NCI-H2107 (cell line): ENCODE measurements around the gene ULK4.

Experiments
- DNase-seq: peaks from one replicate; lab custom pipeline; 2025; lab: John Stamatoyannopoulos, UW

ULK4 gene

DNA sequence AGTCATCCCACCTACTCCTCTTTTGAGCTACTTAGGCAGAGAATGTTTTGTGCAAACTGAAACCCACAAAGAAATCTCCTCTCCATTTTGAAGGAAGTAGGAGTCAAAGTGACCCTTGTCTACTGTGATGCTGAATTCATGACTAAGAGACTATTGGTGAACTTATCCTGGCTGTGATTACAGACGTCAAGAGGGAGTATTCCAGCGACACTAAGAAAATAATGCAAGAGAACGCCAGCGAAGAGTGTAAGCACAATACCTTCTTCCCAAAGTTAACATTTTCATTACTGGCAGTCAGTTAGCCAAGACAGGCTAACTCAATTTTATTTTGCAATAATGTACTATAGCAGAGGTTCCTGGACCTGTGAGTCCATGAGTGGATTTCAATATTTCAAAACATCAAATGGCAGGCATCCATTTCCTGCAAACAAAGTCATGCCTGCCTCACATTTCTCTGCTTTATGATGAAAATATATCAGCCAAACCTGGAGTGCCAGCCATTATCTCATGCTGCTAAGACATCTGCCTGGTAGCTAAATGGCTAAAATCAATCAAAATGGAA is 703.6 kb downstream of the ULK4 start:
- no peak for DNase-seq

DNA sequence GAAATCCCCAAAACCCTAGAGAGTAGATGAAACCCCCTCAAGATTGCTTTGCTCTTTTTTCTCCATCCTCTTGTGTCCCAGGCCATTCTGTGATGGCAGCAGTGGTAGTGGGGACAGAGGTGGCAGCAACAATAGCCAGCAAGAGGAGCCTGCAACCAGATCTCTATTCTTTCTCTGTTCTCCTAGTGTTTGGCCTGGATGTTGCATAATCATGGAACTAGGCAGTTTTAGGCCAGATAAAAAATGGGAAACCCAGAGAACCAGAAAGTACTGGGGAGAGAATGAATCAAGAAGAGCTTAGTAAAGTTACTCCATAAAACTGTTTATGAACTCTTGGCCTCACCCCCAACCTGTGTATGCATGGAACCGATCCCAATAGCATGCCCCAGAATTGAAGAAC is 710.3 kb downstream of the ULK4 start:
- no peak for DNase-seq

DNA sequence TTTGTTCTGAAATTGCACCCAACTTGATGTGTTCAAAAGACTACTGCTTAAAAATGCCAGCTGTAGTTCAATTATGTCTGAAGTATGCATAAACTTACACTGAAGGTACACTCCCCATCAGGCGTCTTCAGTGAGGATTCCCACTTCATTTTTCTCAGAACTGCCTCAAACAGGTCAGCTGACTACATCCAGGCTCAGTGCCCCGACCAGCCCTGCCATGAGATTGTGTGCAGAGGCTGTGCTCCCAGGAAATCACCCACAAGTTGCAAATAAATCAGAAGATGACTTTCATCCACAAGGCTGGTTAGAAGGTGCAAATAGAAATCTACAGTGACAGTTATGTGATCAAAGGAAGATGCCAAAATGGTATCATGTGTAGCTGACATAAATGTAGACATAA is 711.1 kb downstream of the ULK4 start:
- no peak for DNase-seq

DNA sequence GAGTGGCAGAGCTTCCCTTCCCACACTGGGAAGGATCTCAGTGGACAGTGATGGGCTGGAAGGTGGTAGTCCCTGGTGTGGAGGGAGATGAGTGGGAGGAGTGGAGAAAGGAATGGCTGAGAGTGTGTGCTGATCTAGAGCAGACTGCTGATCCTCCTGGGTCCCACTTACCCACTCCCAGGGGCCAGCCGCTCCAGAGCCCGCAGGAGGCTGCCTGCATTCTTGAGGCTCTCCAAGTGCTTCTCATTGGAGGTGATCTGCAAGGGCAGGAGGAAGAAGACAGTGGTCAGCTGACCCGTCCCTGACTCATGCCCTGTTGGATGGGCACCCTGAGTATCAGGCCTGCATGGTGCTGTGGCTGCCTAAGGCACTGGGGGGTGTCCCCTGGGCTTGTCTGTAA is 712.6 kb downstream of the ULK4 start:
- DNase-seq, result no peak

DNA sequence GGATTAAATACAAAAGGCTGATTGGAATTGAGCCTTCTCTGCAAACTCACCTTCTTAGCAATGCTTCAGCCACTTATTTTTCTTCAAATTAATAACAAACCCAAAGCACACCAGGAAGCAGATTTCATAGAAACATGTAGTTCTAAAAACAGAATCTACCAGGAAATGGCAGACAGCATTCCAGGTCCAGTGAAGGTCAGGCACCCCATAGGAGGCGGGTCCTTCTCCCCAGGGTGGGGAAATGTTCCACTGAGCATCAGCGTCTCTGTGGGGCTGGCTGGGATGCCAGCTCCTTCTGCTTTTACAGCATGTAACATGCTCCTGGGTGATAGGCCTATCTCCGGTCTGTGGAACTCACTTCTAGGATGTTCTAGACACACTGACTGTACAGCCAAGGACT is 713.4 kb downstream of the ULK4 start:
- no peak for DNase-seq

DNA sequence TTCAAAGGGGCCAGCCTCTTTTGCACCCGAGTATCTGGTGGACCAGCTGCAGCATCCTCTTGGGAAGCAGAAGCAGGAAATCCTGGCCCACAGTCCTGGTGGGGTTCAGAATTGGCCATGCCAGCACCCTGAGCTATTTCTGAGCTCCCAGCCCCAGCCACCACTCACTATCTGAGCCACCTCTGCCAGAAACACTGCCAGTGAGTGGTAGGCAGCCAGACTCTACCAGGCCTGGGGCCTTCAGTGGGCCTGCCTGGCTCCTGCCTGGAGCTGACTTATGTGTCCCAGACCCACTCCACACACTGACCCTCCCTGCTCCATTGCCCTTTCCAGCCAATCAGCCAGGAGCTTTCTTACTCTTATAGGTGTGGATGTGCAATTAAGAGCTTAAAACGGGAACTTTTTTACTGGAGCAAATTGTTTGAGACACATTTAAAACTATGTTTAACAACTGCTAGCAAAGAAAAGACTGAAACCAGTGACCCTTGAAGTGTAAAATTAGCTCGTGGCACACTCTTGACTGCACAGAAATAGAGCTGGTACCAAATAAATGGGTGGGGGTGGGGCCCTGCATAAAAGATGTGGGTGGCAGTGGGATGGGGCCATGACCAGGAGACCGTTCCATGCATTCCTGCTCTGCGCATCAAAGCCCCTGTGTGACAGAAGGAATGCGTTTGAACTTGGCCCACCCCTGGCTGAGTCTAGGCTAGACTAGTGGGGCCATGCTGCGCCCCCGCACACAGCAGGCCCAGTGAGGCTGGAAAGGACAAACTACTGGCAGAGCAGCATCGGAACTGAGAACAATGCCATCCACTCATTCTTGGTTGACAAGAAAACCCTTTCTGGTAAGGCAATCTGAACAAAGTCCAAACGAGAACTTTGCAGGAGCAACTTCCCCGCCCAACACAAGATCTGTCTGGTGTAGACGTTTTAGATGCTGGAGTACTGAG is 714.6 kb downstream of the ULK4 start:
- no peak for DNase-seq

DNA sequence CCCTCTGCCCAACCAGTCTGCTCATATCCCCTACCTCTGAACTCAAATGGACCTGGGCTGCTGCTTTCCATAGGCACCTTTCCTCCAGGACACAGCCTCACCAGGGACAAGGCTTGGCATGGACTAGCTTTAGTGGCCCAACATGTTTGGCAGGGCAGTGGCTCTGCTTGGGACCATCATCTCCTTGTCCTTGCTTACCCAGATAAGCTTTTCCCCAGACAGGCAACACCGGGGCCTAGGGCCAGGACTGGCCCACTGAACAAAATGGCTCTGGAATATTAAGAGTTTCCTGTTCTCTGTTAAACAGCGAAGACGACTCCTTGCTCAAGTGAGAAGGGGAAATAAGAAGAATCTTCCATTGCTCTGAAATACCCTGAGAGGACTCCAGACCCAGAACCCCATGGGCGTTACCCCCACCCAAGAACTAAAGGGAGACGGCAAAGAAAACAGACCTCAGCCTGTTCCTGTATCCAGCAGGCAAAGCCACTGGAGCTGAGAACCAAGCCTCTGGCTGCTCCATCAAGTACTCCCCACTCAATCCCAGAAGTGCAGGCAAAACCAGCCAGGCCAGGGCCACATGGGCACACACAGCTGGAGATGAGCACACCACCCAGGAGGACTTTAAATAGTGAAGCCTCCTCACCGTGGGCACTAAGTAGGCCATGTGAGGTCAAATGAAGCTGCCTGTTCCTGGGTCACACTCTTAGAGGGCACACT is 717.1 kb downstream of the ULK4 start:
- no peak for DNase-seq

DNA sequence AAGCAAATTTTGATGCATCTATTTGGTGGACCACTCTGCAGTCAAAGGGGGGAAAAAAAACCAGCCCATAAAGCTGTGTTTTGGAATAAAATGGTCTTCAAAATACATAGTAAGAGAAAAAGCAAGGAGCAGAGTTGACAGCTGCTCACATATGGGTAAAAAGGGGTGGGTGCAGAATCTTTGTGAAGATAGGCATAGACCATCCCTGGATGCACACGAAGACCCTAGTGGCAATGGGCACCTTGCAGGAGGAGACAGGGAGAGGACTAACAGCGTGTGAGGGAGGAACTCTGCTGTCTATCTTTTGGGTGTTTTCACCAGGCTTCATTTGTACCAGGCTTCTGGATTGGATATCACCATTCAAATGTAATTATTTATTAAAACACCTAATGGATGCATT is 718.7 kb downstream of the ULK4 start:
- DNase-seq, result no peak

DNA sequence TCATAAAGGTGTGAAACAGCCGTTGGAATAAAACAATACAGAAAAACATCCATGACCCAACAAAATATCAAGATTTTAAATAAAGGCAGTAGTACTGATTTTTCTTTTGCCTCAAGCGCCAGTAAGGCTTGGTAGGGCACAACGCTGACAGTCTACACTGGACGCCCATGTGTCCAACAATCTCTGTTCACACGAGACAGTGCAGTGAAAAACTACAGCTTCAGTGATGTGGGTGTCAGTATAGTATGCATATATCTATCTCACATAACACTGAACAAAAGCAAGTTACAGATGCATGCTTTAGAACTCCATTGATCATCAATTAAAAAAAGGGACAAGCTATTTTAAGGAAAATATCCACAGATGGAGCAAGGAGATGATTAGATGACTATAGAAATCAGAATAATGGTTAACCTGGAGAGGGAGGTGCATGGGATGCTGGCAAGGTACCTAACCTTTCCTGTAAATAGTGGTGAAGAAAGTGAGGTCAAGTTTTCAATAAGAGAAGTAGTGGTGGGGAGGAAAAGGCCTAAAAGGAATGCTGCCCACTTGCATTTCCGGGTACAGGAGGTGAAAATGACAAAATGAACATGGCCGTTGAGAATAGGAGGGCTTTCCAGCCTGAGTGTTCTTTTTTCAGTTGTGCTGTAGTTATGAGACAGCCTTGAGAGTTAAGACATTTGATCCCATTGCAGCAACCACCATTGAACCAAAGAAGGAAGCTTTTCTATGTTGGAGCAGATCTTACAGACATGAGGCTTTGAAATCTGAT is 719.9 kb downstream of the ULK4 start:
- no peak for DNase-seq

DNA sequence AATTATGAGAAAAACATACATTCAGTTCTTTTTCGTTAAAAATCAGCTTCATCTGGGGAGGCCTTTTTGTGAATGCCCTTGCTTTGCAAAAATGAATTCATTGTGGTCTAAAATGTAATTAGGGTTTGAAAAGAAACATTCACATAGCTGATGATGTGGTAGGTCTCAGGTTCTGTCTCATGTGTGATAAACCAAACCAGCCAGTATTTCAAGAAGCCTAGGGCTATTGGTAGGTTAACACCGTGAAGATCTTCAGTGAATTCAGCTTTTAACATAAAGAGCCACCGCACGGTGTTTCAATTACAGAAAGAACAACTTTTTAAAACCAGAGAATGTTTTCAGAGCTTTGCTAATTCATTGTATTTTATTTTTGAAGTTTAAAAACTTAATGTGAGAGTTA is 720.7 kb downstream of the ULK4 start:
- DNase-seq, result no peak

DNA sequence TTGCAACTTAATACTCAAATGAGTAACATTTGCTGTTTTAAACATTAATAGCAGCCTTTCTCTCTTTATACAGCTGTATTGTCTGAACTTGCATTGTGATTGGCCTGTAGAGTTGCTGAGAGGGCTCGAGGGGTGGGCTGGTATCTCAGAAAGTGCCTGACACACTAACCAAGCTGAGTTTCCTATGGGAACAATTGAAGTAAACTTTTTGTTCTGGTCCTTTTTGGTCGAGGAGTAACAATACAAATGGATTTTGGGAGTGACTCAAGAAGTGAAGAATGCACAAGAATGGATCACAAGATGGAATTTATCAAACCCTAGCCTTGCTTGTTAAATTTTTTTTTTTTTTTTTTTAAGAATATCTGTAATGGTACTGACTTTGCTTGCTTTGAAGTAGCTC is 722.3 kb downstream of the ULK4 start:
- no peak for DNase-seq

DNA sequence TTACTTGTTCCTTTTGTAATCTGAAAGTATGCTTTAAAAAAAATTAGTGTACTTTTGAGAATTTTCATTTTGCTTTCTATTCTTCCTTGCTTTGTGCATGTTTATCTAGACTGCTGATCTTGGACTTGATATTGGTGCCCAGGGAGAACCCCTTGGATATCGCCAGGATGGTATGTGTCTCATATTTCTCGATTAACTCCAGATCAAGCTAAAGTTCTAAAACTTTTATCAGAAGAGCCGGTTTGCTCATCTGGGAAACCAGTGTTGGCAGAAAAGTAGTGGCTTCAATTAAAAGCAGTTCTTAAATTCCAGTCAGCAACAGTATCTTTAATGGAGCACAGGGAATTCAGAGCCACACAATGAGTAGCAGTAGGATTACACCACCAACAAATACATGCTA is 724.0 kb downstream of the ULK4 start:
- DNase-seq, result no peak

DNA sequence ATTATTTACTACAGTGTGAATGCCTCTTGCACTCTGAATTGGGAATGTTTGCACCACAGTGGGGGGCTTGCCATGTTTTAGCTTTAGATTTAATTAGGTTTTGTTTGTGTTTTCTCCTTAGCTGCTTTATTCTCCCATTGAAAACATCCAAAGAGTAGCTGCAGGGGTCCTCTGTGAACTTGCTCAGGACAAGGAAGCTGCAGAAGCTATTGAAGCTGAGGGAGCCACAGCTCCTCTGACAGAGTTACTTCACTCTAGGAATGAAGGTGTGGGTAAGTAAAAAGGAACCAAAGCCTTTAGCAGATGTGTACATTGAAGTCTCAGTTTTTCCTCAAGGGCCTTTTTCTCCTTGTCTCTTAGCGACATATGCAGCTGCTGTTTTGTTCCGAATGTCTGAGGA is 725.7 kb downstream of the ULK4 start:
- DNase-seq, result no peak

DNA sequence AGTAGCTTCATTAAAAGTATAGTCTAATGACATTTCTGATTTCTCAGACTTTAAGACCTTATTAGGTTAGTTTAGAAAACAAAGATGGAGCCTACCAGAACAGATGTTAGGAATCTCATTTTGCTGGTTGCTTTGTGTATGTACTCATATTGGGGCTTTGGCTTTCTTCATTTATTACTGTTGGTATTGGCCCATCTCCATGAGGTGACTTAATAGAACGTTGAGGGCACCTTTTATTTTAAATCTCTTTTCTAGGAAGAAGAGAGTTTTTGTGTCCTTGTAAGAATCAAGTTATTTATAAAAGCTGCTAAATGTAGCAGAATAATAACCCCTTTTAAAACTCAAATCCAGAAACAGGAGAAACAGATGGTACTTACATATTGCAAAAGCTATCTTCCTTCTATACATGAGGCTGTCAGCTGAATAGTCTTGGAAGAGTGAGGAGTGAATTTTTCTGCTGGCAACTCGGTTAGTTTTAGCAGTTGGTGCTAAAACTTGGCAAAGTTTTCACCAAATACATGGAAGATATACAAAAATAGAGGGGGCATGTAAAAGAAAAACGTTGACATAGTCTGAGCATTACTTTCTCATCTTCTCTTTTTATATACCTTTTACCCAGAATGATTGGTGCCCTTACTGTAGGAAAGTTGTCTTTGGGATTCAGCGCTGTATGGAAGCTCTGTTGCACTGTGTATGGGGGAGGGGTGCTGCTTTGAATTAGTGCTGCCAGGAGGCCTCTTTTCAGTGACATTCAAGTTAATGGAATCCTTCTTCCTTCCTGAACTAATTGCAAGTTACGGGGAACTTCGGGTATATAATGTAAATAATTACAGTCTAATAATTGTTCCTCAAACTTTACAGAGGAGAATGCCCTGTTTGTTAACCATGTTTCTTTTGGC is 726.8 kb downstream of the ULK4 start:
- no peak for DNase-seq

DNA sequence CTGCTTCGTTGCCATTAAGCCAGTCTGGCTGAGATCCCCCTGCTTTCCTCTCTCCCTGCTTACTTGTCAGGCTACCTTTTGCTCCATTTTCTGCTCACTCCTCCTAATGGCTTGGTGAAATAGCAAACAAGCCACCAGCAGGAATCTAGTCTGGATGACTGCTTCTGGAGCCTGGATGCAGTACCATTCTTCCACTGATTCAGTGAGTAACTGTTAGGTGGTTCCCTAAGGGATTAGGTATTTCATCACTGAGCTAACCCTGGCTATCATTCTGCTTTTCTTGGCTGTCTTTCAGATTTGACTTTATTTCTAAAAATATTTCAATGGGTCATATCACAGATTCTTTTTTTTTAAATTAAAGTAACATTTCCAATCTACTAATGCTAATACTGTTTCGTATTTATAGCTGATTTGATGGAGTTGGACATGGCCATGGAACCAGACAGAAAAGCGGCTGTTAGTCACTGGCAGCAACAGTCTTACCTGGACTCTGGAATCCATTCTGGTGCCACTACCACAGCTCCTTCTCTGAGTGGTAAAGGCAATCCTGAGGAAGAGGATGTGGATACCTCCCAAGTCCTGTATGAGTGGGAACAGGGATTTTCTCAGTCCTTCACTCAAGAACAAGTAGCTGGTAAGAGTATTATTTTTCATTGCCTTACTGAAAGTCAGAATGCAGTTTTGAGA is 737.6 kb downstream of the ULK4 start:
- DNase-seq, result no peak

DNA sequence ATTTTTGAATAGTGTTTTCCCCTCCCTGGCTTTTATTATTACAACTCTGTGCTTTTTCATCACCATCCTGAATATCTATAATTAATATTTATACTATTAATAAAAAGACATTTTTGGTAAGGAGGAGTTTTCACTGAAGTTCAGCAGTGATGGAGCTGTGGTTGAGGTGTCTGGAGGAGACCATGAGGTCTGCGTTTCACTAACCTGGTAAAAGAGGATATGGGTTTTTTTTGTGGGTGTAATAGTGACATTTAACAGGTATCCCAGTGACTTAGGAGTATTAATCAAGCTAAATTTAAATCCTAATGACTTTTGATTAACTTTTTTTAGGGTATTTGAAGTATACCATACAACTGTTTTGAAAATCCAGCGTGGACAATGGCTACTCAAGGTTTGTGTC is 738.2 kb downstream of the ULK4 start:
- DNase-seq, result no peak

DNA sequence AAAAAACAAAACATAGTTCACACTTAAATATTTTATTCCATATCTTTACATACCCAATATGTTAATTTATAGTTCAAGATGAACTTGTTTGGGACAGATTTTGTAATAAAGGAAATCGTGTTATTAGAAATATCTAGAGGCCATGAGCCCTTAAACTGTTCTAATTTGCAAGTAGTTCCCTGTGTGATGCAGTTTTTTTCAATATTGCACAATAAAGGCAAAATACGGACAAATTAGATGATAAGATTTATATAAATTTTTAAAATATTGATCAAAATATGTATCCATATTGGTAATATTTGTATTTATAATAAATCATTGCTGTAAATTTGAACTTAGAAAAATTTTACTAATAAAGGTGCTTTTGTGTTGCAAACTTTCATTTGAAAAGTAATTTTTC is 738.8 kb downstream of the ULK4 start:
- no peak for DNase-seq

DNA sequence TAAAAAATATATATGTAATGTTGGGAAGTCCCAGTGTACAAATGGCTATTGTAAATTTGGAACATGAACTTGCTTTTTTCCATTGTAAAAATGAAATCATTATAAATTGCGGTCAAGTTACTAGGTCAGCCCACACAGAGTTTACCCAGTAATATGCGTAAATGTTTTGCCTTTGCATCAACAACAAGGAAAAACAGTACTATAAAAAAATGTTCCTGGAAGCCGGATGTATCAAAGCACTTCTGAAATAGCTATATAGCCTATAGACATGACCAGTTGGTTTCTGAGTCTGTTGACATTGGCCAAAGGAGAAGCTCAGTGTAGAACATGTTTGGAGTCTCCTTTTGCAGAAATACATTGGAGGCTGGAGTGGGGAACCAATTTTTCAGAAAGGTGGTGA is 739.4 kb downstream of the ULK4 start:
- no peak for DNase-seq

DNA sequence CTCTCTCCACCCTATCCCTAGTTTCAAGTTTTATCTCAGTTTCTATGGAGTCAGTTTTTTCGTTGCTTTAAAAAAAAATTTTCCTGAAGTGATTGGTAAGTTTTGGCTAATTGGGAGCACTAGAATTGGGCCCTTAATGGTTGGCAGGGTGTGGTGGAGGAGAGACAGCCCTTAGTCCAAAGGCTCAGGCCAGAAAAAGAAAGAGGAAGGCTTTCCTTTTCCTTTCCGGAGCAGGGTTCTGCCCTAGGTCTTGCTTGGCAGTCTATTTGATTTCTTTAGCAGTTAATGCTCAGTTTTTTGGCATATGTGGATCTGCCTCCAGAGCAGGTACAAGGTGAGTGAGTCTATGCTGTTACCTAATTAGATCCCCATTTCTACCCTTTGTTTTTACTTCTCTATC is 739.9 kb downstream of the ULK4 start:
- DNase-seq, result no peak

DNA sequence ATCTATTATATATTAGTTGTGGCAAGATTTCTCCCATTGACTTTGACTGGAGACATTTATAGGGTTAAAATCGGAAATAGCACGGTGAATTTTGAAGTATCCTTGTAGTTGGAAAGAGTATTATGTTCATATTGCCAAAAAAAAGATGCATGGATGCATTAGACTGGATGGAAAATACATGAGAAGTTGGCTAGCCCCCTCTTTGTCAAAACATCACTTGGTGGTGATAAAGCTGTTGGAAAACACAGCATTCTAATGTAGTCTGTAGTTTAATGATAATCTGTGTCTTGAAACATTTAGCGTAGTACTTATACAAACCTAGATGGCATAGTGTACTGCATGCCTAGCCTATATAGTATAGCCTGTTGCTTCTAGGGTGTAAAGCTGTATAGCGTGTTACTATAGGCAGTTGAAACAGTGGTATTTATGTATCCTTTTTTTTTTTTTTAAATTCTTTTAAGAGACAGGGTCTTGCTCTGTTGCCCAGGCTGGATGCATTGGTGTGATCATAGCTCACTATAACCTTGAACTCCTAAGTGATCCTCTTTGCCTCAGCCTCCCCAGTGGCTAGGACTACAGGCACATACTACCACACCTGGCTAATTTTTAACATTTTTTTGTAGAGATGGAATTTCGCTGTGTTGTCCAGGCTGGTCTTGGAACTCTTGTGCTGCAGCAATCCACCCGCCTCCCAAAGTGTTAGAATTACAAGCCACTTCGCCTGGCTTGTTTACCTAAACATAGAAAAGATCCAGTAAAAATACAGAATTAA is 740.8 kb downstream of the ULK4 start:
- no peak for DNase-seq
